DMS53 treated with DMSO at 0.1 percent for 48 hours (cell line): Measurements from ENCODE around the gene TMEM117.

ENCODE experiments used
- DNase-seq: peaks from one replicate; lab custom pipeline; 2025; ENCODE audit not compliant: unreplicated experiment; lab: John Stamatoyannopoulos, UW

TMEM117 gene

GRCh38 chr12:44078273-44078672 lies 242.4 kb downstream of the TMEM117 start:
- peak; percentile 99 for DNase-seq

DNA sequence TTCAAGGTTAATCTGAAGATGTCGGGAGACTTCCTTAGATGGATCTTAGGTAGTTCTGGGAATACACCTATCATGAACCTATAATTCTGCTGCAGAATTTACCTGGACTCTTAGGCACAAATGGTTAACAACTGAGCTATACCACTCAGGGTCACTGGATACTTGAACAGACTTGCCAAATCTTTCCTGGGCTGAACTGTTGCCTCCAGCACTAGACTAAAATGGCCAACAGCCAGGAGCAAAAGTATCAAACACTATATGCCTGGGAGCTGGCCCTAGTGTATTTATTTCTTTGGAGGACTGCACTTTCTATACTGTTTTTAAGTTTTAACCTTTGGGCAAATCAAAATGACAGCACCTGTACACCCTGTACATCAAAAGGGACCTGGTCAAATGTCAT lies 252.8 kb downstream of the TMEM117 start:
- no peak for DNase-seq

GRCh38 chr12:44091948-44092606 lies 256.2 kb downstream of the TMEM117 start:
- DNase-seq, result no peak

- DNase-seq, result no peak
Measured at GRCh38 chr12:44098786-44099185, 262.9 kb downstream of the TMEM117 start.

- DNase-seq, result no peak
Measured at GRCh38 chr12:44099486-44099885, 263.6 kb downstream of the TMEM117 start.

- no peak for DNase-seq
Measured at GRCh38 chr12:44100264-44100663, 264.4 kb downstream of the TMEM117 start.

GRCh38 chr12:44101475-44101874 lies 265.6 kb downstream of the TMEM117 start:
- no peak for DNase-seq

DNA sequence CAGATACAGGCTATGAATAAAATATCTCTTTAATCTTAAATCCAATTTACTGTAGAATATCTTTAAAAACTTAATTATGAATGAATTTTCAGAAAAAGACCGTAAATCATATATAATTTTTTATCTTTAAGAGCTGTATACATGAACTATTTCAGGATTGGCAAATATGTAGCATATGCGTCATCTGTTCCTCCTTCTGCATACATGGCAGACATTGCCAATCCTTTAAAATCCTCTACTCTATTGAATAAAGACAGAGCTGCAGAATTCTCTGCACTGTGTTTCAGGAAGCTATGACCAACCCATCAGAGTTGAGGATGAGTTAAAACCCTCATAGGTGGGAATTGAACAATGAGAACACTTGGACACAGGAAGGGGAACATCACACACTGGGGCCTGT lies 279.0 kb downstream of the TMEM117 start:
- DNase-seq, result no peak

- no peak for DNase-seq
Measured at GRCh38 chr12:44117337-44117736, 281.5 kb downstream of the TMEM117 start.

DNA sequence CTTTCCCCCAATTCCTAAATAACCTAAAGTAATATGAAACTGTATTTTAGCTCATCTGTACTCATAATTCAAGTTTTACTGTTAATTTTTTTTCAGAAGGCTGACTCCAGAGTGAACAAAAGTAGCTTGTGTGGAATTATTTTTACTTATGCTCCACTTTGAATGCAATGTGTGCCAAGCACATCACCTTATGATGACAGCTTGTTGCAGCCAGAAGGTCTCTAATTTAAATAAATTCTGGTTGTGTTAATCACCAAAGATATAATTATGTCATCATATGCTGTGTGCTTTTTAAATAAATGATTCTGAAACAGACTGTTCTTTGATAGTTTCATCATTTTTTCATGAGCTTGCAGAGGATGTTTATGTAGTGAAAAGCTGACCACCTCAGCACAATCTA lies 283.1 kb downstream of the TMEM117 start:
- no peak for DNase-seq

GRCh38 chr12:44126806-44127205 lies 290.9 kb downstream of the TMEM117 start:
- DNase-seq, result no peak

- DNase-seq, result no peak
Measured at GRCh38 chr12:44127966-44128710, 292.3 kb downstream of the TMEM117 start.

- DNase-seq, result no peak
Measured at GRCh38 chr12:44143175-44143574, 307.3 kb downstream of the TMEM117 start.

DNA sequence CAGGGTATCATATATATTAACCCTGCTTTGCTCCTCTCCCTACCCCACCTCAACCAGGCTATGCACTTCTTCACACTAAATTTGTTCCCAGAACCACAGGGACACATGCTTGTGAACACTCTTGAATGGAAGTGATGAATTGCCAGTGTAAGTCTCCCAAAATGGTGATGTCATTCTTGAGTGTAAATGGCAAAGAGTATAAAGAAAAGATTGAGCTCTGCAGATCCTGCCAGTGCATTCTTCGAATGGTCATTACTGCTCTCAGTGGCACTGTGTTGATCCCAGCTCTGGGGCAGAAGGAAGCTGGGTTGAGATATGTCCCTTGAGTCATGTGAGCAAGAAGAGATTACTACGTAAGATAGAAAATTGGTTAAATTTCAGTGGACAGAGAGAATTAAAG lies 313.1 kb downstream of the TMEM117 start:
- no peak for DNase-seq

DNA sequence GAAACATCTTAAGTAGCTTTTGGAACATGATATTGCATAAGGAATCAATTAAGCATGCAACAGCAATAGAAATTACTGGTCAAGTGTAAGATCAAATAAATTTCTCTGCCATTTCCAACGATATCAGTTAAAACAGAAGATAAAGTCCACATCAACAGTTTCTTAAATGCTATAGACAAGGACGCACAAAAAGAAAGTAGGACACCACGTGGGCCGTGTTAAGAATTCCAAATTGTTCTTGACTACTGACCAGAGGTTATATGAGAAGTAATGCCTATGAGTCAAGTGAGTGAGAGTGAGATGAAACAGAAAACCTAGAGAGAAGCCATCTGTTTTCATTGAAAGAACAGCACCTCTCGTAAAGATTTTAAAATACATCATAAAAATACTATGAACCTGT lies 318.2 kb downstream of the TMEM117 start:
- no peak for DNase-seq

GRCh38 chr12:44155358-44155757 lies 319.5 kb downstream of the TMEM117 start:
- no peak for DNase-seq

DNA sequence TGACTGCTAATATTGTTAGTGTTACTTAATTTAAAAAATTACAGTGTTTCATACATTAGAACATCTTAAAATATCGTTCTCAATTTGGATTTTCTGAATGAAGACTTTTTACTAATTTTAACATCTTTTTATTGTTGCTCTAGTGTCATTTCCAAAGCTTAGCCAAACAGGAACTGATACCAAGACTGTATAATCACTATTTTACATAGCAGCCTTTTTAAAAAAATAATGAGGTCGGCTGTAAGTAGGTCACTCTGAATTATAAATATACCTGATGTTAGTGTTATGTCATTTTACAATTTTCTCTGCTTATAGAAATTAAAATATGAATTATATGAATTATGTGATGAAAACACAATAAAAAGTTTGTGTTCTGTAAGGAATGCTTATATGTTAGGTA lies 321.5 kb downstream of the TMEM117 start:
- no peak for DNase-seq

DNA sequence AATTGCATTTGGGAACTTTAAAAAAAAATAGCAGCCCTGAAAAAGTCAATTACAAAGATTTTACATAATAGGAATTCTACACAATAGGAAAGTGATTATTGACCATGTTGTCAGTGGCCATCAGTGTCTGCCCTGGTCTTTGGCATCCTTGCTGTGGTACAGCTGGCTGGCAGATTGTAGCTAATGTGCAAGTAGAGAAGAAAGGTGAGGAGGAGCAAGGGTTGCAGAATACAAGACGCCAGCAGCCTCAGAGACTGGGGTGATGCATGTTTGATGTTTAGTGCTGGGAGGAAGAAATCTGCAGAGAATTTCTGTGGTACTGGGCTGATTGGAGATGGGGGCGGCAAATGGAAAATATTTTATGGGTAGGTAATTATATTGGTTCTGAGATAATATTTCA lies 322.9 kb downstream of the TMEM117 start:
- DNase-seq, result no peak

GRCh38 chr12:44159216-44159615 lies 323.3 kb downstream of the TMEM117 start:
- no peak for DNase-seq

DNA sequence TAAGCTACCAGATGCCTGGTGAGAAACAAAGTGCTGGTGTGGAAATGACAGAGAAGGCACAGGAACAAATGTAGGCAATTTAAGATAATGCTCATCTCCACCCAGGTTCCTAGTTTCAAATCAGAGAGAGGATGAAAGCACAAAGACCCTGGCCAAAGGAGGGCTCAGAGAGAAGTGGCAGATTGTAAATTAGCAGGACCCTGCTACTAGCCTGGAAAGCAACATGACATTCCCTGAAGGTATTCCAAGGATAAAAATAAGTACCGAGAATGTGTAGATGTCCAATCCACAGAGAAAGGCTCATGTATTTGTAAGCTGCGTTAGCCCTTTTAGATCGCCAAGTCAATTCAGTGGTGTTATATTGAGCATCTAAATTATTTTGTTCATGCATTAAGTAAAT lies 324.0 kb downstream of the TMEM117 start:
- no peak for DNase-seq

DNA sequence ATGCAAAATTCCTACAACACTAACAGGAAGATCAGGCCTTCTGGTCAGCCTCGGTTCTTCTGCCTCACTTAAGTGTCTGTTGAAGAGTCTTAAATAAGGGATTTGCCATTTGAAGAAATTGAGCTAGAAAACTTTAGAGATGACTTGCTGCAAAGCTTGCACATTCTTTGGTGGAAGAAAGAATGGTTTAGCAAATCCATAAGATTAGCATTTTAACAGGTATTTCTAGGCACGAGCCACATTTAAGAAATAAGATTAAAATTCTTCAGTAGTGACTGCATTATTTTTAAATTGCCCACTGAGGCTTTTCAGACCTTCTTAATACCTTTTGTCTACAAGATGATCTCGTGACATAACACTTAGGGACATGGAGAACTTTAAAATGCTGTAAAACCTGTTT lies 327.1 kb downstream of the TMEM117 start:
- no peak for DNase-seq

GRCh38 chr12:44174053-44174452 lies 338.2 kb downstream of the TMEM117 start:
- DNase-seq, result no peak
